ENCODE measurements around the gene PGBD4.

The PGBD4 gene

GRCh38 chr15:34070003-34070402 is 31.9 kb upstream of the PGBD4 start:
- Histone ChIP-seq H3K9ac (no peak overlapping the region), H3K4me3 (no peak overlapping the region), H3K27me3 (no peaks in the 10 kb centered on the region), H3K27ac (no peak overlapping the region), H3K4me2 (no peak overlapping the region), H4K20me1 (no peaks in the 10 kb centered on the region), H3K36me3 (no peaks in the 10 kb centered on the region), H3K9me3 (peaks cover 1% of the 10 kb centered on the region; the same call in 1 of the 2 replicates), H3K4me1 (peaks cover 8% of the 10 kb centered on the region)
- no peak for TF ChIP-seq Cebpa-rat (IDR thresholded peaks at IDR 0.05)

GRCh38 chr15:34076785-34077184 is 25.1 kb upstream of the PGBD4 start:
- Histone ChIP-seq H3K36me3 (0 out of 2 replicates have a peak, but pooled peaks cover 3% of the 10 kb centered on the region), H4K20me1 (no peaks in the 10 kb centered on the region), H3K4me3 (no peak overlapping the region)

DNA sequence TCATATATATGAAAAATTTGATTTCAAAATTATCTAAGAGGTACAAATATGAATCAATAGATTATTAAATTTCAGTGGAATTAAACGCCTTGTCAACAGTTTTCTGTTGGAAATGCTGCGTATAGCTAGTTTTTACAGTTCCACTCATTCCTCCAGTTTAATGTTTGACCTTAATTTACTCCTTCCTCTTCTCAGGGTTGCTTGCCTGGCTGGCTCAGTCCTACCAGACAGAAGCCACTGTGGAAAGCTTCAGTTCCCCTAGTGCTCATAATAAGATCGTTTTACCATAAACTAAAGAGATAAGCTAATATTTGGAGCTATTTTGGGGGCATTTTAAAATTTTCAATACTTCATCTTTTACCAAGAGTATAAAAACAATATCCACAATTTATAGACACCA is 23.0 kb upstream of the PGBD4 start:
- peaks cover 12% of the 10 kb centered on the region for H3K36me3 ChIP-seq
- H3K9me3 ChIP-seq = peaks cover 4% of the 10 kb centered on the region; the same call in 1 of the 2 replicates
- H3K4me2 ChIP-seq = no peak overlapping the region
- H3K4me1 ChIP-seq = no peaks in the 10 kb centered on the region
- no peak overlapping the region for H3K9ac ChIP-seq
- TF ChIP-seq Cebpa-rat (IDR thresholded peaks at IDR 0.05) = no peak
- no peak overlapping the region for H3K4me3 ChIP-seq
- no peaks in the 10 kb centered on the region for H3K27me3 ChIP-seq
- no peaks in the 10 kb centered on the region for H4K20me1 ChIP-seq
- H3K27ac ChIP-seq = no peak overlapping the region

More at GRCh38 chr15:34076785-34077184, 25.1 kb upstream of the PGBD4 start:
- Histone ChIP-seq H3K27ac (no peak overlapping the region), H3K9ac (no peak overlapping the region), H3K4me1 (no peaks in the 10 kb centered on the region), H3K4me2 (no peak overlapping the region), H3K9me3 (peaks cover 4% of the 10 kb centered on the region; the same call in 1 of the 2 replicates), H3K27me3 (no peaks in the 10 kb centered on the region)
- no peak for TF ChIP-seq Cebpa-rat (IDR thresholded peaks at IDR 0.05)

DNA sequence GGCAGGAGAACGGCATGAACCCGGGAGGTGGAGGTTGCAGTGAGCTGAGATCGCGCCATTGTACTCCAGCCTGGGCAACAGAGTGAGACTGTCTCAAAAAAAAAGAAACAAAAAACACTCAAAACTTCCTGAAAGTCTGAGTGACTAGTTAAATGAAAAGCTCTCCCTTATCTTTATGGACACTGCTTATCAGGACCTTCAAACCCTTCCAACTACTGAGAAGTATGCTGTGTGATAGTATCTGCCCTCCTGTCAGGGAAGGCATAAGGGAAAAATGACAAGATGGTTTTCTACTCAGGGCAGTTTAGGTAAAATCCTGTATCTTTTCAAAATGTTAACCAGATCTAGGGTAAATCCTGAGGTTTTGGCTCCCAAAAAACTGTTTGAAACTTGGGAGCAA is 22.0 kb upstream of the PGBD4 start:
- H3K36me3 ChIP-seq = peaks cover 18% of the 10 kb centered on the region
- H4K20me1 ChIP-seq = no peaks in the 10 kb centered on the region
- no peaks in the 10 kb centered on the region for H3K27me3 ChIP-seq
- H3K27ac ChIP-seq = no peak overlapping the region
- no peak overlapping the region for H3K9ac ChIP-seq
- no peak overlapping the region for H3K4me3 ChIP-seq
- H3K4me1 ChIP-seq = no peaks in the 10 kb centered on the region
- no peak for TF ChIP-seq Cebpa-rat (IDR thresholded peaks at IDR 0.05)
- peaks cover 4% of the 10 kb centered on the region; the same call in 1 of the 2 replicates for H3K9me3 ChIP-seq
- H3K4me2 ChIP-seq = no peak overlapping the region

- TF ChIP-seq Cebpa-rat (IDR thresholded peaks at IDR 0.05) = no peak
- peaks cover 55% of the 10 kb centered on the region for H3K36me3 ChIP-seq
- no peak overlapping the region for H3K9ac ChIP-seq
- no peaks in the 10 kb centered on the region for H3K9me3 ChIP-seq
- no peak overlapping the region for H3K4me3 ChIP-seq
- H4K20me1 ChIP-seq = no peaks in the 10 kb centered on the region
- no peak overlapping the region for H3K4me2 ChIP-seq
- no peaks in the 10 kb centered on the region for H3K4me1 ChIP-seq
- no peaks in the 10 kb centered on the region for H3K27me3 ChIP-seq
- H3K27ac ChIP-seq = no peak overlapping the region
Observed at GRCh38 chr15:34084086-34084485, 17.8 kb upstream of the PGBD4 start.

DNA sequence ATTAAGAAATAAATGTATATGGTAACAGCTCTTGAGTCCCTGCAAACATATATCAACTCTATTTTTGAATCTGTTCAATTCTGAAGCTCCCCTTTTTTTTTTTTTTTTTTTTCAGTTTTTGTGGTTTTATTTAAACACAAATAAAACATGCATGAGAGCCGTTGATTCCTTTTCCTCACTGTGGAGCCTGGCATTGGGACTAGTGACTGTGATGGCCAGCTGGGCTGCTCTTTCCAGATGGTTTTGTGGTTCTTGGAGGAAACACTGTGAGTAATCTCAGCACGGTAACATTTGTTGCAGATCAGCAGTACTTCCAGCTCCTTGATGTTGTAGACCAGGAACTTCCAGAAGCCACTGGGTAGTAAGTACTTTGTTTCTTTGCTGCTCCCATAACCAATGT is 16.1 kb upstream of the PGBD4 start:
- no peak overlapping the region for H3K4me2 ChIP-seq
- peaks cover 64% of the 10 kb centered on the region for H3K36me3 ChIP-seq
- H4K20me1 ChIP-seq = peaks cover 8% of the 10 kb centered on the region; the same call in 1 of the 2 replicates
- no peaks in the 10 kb centered on the region for H3K27me3 ChIP-seq
- H3K9ac ChIP-seq = no peak overlapping the region
- H3K9me3 ChIP-seq = no peaks in the 10 kb centered on the region
- no peak for TF ChIP-seq Cebpa-rat (IDR thresholded peaks at IDR 0.05)
- no peak overlapping the region for H3K27ac ChIP-seq
- no peak overlapping the region for H3K4me3 ChIP-seq
- H3K4me1 ChIP-seq = no peaks in the 10 kb centered on the region

- Histone ChIP-seq H3K9me3 (peaks cover 16% of the 10 kb centered on the region; the same call in 1 of the 2 replicates), H4K20me1 (peaks cover 22% of the 10 kb centered on the region; the same call in 1 of the 2 replicates), H3K4me3 (0 out of 2 replicates have a peak overlapping the region, but pooled peaks have one; percentile 95), H3K36me3 (peaks cover 26% of the 10 kb centered on the region), H3K9ac (no peak overlapping the region), H3K27ac (no peak overlapping the region), H3K4me2 (peak overlapping the region; percentile 82), H3K27me3 (no peaks in the 10 kb centered on the region), H3K4me1 (peaks cover 26% of the 10 kb centered on the region)
- no peak for TF ChIP-seq Cebpa-rat (IDR thresholded peaks at IDR 0.05)
Observed at GRCh38 chr15:34099914-34100313, 2.0 kb upstream of the PGBD4 start.

- Histone ChIP-seq H4K20me1 (peaks cover 14% of the 10 kb centered on the region; the same call in 1 of the 2 replicates), H3K4me1 (peaks cover 26% of the 10 kb centered on the region), H3K4me3 (peak overlapping the region; percentile 95), H3K27ac (peak overlapping the region; percentile 68), H3K9me3 (peaks cover 16% of the 10 kb centered on the region; the same call in 1 of the 2 replicates), H3K4me2 (peak overlapping the region; percentile 69), H3K36me3 (0 out of 2 replicates have a peak, but pooled peaks cover 13% of the 10 kb centered on the region), H3K27me3 (no peaks in the 10 kb centered on the region), H3K9ac (peak overlapping the region; percentile 91)
- no peak for TF ChIP-seq Cebpa-rat (IDR thresholded peaks at IDR 0.05)
Observed at GRCh38 chr15:34102175-34102925, 467 bp downstream of the PGBD4 start.

DNA sequence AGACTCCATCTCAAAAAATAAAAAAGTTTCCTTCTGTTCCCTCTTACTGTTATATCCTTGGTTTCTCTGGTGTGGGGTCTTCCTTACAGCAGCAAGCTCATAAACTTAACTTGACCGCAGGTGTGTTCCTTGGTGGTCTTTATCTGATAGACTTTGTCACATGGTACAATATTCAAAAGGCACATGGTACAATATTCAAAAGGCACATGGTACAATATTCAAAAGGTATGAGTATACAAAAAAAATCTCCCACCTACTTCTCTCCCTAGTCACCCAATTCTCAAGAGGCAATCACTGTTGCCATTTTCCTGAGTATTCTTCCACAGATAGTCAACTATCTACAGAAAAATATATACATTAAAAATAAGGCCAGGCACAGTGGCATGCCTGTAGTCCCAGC is 4.5 kb downstream of the PGBD4 start:
- Histone ChIP-seq H3K4me1 (peaks cover 7% of the 10 kb centered on the region), H3K4me3 (no peak overlapping the region), H3K9ac (no peak overlapping the region), H3K27me3 (no peaks in the 10 kb centered on the region), H3K4me2 (no peak overlapping the region), H3K9me3 (peaks cover 16% of the 10 kb centered on the region; the same call in 1 of the 2 replicates), H3K36me3 (0 out of 2 replicates have a peak, but pooled peaks cover 9% of the 10 kb centered on the region), H4K20me1 (no peaks in the 10 kb centered on the region), H3K27ac (no peak overlapping the region)
- no peak for TF ChIP-seq Cebpa-rat (IDR thresholded peaks at IDR 0.05)

- Histone ChIP-seq H3K27ac (no peak overlapping the region), H3K4me1 (peaks cover 6% of the 10 kb centered on the region), H3K4me2 (no peak overlapping the region), H3K4me3 (no peak overlapping the region), H3K27me3 (no peaks in the 10 kb centered on the region), H4K20me1 (no peaks in the 10 kb centered on the region), H3K36me3 (0 out of 2 replicates have a peak, but pooled peaks cover 9% of the 10 kb centered on the region), H3K9me3 (peaks cover 16% of the 10 kb centered on the region; the same call in 1 of the 2 replicates), H3K9ac (no peak overlapping the region)
- no peak for TF ChIP-seq Cebpa-rat (IDR thresholded peaks at IDR 0.05)
Observed at GRCh38 chr15:34107315-34107714, 5.4 kb downstream of the PGBD4 start.
